Measurements from ENCODE around the gene CUEDC1. TPM values are rescaled to one million over a fixed set of nuclear protein-coding genes. Genes with fewer than 3 reads are reported as not detected.

CUEDC1 gene
- total RNA-seq, 3 donors from 2014 or later, result 0.41 to 0.63 (median 0.58) TPM

DNA sequence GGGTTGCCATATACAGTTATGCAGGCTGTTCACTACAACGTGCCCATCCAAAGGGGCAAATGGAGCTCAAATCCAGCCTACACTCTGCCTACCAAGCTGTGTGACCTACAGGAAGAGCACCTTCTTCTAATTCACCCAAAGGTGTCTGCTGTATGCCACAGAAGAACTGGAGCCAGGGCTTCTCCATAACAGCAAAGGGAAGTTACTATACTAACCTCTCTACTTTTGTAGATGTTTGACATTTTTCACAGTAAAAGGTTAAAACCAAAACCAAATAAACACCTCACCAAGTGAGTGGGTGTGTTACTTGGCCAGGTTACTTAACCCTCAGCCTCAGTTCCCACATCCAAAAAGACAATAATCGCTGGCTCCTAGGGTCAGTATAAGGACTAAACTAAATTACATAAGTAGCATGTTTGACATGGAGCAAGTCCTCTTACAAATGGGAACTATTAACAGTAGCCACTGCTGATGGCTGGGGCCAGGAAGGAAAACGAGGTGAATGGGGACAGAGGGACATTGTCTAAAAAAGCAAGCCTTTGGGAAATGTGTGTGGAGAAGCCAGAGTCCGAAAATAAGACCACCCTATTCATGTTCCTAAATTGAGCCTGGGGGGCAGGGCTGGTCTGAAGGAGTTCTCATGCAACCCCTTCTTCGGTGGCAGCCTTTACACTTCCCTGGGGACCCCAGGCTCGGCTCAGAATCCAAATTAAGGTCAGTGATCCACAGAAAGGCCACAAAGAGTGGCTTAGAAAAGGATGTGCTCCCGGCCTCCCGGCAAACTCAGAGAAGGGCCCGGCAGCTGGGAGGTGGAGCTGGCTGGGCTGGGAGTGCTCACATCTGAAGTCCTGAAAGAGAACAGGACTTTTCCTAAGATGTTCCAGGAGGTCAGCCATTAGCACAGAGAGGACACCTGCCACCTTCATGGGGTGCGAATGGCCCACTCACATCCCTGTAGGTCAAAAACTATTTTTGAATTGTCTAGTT, 13.5 kb downstream of the CUEDC1 start:
- Mint-ChIP-seq H3K27me3 (ENCODE audit: low read depth) (peaks cover 10% of the 10 kb centered on the region), H3K9me3 (no peaks in the 10 kb centered on the region), H3K4me3 (no peak overlapping the region), H3K36me3 (ENCODE audit: insufficient read depth) (no peaks in the 10 kb centered on the region), H3K4me1 (ENCODE audit: low read depth) (peaks cover 24% of the 10 kb centered on the region)
- ATAC-seq, result no peak
- DNase-seq, result no peak

DNA sequence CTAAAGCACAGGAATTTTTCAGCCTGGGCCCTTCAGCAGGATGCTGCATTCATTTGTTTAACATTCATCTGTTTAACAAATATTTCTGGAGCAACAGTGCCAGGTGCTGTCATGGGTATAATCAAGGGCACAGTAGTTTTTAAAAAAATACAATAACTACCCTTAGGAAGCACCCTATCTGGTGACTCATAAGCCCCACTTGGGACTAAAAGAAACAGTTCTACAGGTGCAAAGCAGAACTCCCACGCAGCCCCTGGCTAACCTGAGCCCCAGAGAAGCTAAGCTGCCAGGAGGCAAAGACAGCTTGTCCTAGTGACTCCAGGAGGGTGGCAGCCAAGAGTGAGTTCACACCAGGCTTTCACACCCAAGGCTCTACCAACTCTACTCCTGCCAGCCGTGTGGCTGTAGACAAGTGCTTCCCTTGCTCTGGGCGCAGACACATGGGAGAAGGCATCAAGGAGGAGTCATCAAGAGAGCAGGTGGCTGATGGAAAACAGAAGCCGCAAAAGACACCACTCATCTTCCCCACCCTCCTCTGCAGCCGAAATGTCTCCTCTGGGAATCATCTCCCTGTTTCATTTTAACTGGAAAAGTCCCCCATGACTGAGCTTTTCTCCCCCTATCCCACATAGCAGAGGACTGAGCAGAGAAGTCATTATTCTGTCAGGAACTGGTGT, 14.4 kb downstream of the CUEDC1 start:
- DNase-seq, result no peak

DNA sequence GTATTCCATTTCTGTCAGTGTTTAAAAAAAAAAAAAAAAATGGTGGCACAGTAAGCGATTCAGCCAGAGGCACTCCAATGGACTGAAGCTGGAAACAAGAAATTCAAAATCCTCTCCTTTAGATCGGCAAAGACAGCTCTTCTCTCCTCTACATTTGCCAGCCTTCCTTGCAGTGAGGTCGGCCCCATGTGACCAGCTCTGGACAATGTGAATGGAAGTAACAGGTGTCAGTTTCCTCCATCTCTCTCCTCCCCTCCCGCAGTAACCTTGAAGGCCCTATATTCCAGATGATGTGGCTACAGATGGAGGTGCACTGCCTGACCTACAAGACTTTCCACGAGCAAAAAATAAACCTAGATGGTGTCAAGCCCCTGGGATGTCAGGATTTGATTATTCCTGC, 15.0 kb downstream of the CUEDC1 start:
- ATAC-seq (no peak), DNase-seq (no peak)
- H3K4me1 Mint-ChIP-seq (ENCODE audit: low read depth), result peaks cover 16% of the 10 kb centered on the region

More for the DNA sequence above, 14.4 kb downstream of the CUEDC1 start:
- no peak overlapping the region for H3K4me3 Mint-ChIP-seq
- H3K9me3 Mint-ChIP-seq, result no peaks in the 10 kb centered on the region
- no peaks in the 10 kb centered on the region for H3K36me3 Mint-ChIP-seq (ENCODE audit: insufficient read depth)
- H3K4me1 Mint-ChIP-seq (ENCODE audit: low read depth), result peaks cover 16% of the 10 kb centered on the region
- H3K27me3 Mint-ChIP-seq (ENCODE audit: low read depth), result peaks cover 10% of the 10 kb centered on the region
- ATAC-seq, result peak; percentile 43 to 59

DNA sequence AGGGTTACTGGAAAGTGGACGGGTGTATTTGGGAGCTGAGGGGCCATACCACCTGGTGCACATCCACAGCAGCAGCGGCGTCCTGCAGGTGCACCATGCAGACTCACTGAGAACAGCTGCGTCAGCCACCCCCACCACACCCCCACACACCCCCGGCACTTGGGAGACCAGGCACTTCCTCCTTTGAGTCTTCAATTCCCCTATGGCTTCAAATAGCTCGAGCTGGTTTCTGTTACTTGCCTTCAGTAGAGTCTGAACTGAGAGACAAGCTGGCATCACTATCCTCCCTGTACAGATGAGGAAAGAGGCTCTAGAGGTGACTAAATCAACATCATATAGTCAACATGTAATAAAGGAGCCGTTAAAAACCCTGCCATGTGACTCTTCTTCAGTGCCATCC, 15.4 kb downstream of the CUEDC1 start:
- Mint-ChIP-seq H3K4me3 (no peak overlapping the region), H3K4me1 (ENCODE audit: low read depth) (peaks cover 16% of the 10 kb centered on the region), H3K36me3 (ENCODE audit: insufficient read depth) (no peaks in the 10 kb centered on the region), H3K9me3 (no peaks in the 10 kb centered on the region), H3K27me3 (ENCODE audit: low read depth) (peaks cover 11% of the 10 kb centered on the region)
- DNase-seq (no peak), ATAC-seq (peak in 1 of 2 donors; percentile 55)

More for the DNA sequence above, 15.0 kb downstream of the CUEDC1 start:
- Mint-ChIP-seq H3K27me3 (ENCODE audit: low read depth) (peaks cover 10% of the 10 kb centered on the region), H3K9me3 (no peaks in the 10 kb centered on the region), H3K4me3 (no peak overlapping the region), H3K36me3 (ENCODE audit: insufficient read depth) (no peaks in the 10 kb centered on the region)

DNA sequence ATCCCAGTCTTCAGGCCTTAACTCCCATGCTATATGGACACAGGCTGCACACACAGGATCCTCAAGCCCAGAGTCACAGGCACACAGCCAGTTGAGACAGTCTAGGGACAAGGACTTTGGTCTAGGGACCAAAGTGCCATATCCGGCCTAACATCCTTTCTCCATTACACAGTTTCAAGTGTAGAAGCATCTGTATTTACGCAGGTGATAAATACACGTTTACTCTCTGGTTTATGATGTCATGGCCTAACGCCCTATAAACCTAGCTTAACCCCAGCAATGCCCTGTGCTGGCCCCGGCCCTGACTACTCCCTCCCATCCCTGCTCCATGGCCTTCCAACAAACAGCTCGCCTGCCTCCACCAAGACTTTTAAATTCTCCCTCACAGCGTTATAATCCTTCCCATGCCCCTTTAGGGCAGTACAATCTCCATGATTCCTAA, 17.1 kb downstream of the CUEDC1 start:
- no peaks in the 10 kb centered on the region for H3K9me3 Mint-ChIP-seq
- H3K4me1 Mint-ChIP-seq (ENCODE audit: low read depth), result peaks cover 16% of the 10 kb centered on the region
- H3K36me3 Mint-ChIP-seq (ENCODE audit: insufficient read depth), result no peaks in the 10 kb centered on the region
- no peak for ATAC-seq
- DNase-seq, result no peak
- H3K27me3 Mint-ChIP-seq (ENCODE audit: low read depth), result peaks cover 8% of the 10 kb centered on the region
- no peak overlapping the region for H3K4me3 Mint-ChIP-seq

DNA sequence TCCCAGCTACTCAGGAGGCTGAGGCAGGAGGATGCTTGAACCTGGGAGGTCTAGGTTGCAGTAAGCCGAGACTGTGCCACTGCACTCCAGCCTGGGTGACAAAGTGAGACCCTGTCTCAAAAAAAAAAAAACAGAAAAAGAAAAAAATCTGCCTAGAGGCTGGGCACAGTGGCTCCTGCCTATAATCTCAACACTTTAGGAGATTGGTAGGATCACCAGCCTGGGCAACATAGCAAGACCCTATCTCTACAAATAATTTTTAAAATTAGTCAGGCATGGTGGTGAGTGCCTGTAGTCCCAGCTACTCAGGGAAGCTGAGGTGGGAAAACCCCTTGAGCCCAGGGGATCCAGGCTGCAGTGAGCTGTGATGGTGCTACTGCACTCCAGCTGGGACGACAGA, 17.7 kb downstream of the CUEDC1 start:
- H3K4me3 Mint-ChIP-seq, result no peak overlapping the region
- ATAC-seq (no peak), DNase-seq (no peak)
- no peaks in the 10 kb centered on the region for H3K9me3 Mint-ChIP-seq
- peaks cover 16% of the 10 kb centered on the region for H3K4me1 Mint-ChIP-seq (ENCODE audit: low read depth)
- H3K36me3 Mint-ChIP-seq (ENCODE audit: insufficient read depth), result no peaks in the 10 kb centered on the region
- H3K27me3 Mint-ChIP-seq (ENCODE audit: low read depth), result peaks cover 8% of the 10 kb centered on the region

DNA sequence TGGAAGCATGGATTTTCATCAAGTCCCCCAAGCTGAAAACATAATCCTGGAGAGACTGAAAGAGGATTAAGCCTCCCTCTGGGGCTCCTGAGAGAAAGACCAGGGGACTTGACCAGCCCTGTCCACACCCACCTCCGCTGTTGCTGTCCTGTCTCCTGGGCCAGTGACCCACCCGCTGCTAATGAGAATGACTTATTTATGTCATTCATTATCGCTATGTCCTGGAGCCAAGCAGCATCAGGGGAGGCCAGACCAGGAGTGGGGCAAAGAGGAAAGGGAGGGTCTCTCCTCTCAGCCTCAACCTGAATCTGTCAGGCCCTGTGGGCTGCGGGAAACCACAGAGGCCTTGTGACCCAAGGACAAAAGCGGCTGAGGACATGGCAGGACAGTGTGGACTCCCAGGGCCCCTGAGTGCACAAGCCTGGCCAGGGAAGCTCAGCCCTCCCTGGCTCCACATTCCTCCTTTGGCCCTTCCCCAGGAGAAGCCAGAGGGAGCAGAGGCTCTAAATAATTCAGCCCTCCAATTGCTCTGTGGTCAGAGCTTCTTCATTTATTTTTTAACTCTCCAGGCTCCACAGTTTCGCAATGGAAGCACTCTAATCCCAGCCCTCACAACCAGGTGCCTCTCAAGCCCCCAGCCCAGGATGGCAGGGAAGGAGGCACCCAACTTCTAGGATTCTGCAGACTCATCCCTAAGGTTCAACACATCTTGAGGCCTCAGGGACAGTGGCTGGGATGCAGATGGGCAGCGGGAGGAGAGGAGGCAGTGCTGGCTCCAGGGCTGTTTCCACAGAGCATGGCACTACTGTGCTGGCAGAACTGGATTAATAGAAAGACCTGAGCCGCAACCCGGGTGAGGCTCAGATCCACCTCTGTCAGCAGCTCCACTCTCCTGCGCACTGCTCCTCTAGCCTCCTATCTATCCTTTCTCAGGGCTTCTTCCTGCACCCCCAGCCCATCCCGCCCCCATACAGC, 19.1 kb downstream of the CUEDC1 start:
- ATAC-seq (no peak), DNase-seq (no peak)
- no peaks in the 10 kb centered on the region for H3K9me3 Mint-ChIP-seq
- no peaks in the 10 kb centered on the region for H3K36me3 Mint-ChIP-seq (ENCODE audit: insufficient read depth)
- peaks cover 13% of the 10 kb centered on the region for H3K4me1 Mint-ChIP-seq (ENCODE audit: low read depth)
- no peak overlapping the region for H3K4me3 Mint-ChIP-seq
- H3K27me3 Mint-ChIP-seq (ENCODE audit: low read depth), result peaks cover 10% of the 10 kb centered on the region

DNA sequence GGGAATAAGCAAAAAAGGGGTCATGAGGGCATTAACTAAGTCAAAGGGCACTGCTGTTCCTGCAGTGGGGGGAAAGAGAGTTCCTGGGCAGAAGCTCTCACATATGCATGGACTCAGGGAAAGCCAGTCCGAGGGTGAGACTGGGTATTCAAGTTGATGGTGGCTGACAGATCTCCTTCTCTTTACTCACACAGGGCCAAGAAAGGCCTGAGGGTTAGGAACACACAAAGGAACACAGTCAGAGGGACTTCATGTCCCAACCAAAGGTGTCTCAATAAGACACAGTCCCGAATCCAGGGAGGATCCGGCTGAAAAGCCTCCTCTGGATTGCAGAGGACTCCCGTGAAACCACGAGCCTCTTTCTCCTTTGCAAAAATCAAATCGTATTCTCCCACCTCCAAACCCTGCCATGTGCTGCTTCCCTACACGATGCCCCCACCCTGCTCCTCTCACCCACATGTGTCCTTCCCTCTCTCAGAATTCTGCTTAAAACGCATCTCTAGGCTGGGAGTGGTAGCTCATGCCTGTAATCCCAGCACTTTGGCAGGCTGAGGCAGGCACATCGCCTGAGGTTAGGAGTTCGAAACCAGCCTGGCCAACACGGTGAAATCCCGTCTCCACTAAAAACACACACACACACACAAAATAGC, 23.6 kb downstream of the CUEDC1 start:
- Mint-ChIP-seq H3K36me3 (ENCODE audit: insufficient read depth) (no peaks in the 10 kb centered on the region), H3K4me3 (no peak overlapping the region), H3K4me1 (ENCODE audit: low read depth) (no peaks in the 10 kb centered on the region), H3K9me3 (no peaks in the 10 kb centered on the region), H3K27me3 (ENCODE audit: low read depth) (peaks cover 16% of the 10 kb centered on the region)
- ATAC-seq (no peak), DNase-seq (no peak)

DNA sequence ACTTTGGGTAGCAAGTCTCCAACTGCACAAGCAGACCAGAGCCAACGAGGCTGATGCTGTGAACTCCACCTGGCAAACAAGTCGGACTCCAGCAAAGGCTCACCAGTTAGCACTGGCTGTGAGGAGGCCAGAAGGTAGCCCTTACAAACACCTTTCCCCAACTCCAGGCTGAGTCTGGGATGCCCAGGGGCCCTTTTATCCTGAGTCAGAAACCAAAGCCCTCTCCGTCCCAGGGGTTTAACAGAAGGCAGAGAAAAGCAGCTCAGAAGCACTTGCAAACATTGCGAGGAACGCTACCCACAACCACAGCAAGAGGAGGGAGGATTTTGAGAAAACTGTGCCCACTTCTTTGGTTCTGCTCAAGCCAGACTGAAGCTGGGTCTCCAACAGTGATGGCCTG, 25.0 kb downstream of the CUEDC1 start:
- Mint-ChIP-seq H3K4me3 (no peak overlapping the region), H3K4me1 (ENCODE audit: low read depth) (no peaks in the 10 kb centered on the region)
- ATAC-seq, result no peak

DNA sequence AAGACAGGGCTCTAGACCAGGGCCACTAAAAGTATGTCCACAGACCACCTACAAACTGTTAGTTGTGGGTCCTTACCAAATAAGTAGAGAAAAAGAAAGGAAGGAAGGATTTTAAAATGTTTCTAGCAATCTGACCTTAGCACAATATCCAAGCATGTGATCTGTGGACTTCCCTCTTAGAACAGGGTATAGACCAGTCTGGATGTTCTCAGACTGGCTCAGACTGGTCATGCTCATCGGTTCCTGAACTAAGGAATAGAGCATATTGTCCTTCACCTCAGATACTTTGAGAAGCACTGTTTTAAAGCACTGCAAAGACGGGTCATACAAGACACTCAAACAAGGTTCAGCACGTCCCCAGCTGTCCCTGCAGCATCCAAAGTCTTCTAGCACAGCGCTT, 25.8 kb downstream of the CUEDC1 start:
- DNase-seq (no peak), ATAC-seq (no peak)
- no peaks in the 10 kb centered on the region for H3K4me1 Mint-ChIP-seq (ENCODE audit: low read depth)
- H3K27me3 Mint-ChIP-seq (ENCODE audit: low read depth), result peaks cover 28% of the 10 kb centered on the region
- H3K4me3 Mint-ChIP-seq, result no peak overlapping the region
- H3K9me3 Mint-ChIP-seq, result no peaks in the 10 kb centered on the region
- H3K36me3 Mint-ChIP-seq (ENCODE audit: insufficient read depth), result no peaks in the 10 kb centered on the region

More for the DNA sequence above, 25.0 kb downstream of the CUEDC1 start:
- Mint-ChIP-seq H3K9me3 (no peaks in the 10 kb centered on the region), H3K27me3 (ENCODE audit: low read depth) (peaks cover 22% of the 10 kb centered on the region), H3K36me3 (ENCODE audit: insufficient read depth) (no peaks in the 10 kb centered on the region)
- no peak for DNase-seq

DNA sequence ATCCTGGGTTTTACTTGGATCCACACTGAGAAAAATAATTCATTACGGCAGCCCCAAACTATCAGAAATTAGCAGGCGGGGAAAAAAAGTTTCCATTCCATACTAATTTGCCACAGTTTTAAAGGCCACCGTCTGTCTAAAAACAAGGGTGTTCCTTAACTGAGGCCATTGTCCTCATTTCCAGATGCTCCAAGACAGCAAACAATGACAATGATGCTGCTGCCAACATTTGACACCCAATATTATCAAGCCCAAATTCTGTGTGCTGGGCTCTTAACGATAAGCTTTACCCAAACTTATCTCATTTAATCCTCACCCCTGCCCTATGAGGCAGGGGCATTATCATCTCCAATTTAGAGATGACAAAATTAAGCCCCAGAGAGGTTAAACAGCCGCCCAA, 26.3 kb downstream of the CUEDC1 start:
- Mint-ChIP-seq H3K4me3 (no peak overlapping the region), H3K9me3 (no peaks in the 10 kb centered on the region), H3K27me3 (ENCODE audit: low read depth) (peaks cover 28% of the 10 kb centered on the region), H3K4me1 (ENCODE audit: low read depth) (no peaks in the 10 kb centered on the region), H3K36me3 (ENCODE audit: insufficient read depth) (no peaks in the 10 kb centered on the region)
- DNase-seq (no peak), ATAC-seq (no peak)

DNA sequence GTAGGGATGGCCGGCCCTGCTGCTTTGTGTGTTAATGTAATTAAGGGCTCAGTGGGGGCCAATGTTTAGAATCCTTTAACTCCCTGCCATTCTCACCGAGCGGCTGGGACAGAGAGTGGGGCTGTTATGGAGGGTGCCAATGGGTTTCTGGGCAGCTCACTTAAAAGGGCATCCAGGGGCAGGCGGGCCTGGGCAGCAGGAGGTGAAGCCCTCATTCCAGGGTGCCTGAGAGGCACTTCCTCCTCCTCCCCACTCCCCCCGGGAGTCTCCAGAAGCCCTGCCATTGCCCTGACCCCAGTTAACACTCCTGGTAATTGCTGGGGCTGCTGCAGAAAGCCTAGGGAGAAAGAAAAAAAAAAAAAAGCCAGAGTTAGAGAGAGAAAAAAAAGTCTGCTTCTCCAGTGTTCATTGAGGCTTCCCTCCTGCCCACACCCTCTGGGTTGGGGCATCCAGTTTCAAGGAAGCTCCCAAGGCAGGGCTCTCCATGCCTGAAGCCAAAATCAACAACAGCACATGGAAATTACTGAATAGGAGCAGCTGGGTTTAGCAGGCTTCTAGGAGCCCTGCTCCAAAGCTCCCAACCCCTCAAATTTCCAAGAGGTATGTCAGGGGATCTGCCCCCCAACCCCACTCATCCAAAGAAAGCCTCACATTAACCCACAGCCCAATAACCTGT, 28.0 kb downstream of the CUEDC1 start:
- Mint-ChIP-seq H3K36me3 (ENCODE audit: insufficient read depth) (no peaks in the 10 kb centered on the region), H3K4me3 (no peak overlapping the region), H3K4me1 (ENCODE audit: low read depth) (no peaks in the 10 kb centered on the region), H3K27me3 (ENCODE audit: low read depth) (peaks cover 29% of the 10 kb centered on the region), H3K9me3 (no peaks in the 10 kb centered on the region)
- ATAC-seq, result no peak
- DNase-seq, result no peak

DNA sequence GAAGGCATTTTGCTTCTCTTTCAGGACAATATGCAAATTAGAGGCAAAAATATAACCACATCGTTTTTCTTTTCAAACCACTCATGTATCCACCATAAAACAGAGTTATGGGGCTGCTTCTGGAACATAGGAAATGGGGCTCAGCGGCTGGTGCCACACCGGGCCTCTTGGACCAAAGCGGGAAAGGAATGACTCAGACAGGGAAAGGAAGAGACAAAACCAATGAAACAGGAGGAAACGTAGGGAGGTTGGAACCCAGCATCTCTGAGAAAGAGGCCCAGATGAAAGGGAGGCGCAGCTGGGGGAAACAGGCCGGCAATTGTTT, 28.5 kb downstream of the CUEDC1 start:
- no peak for ATAC-seq
- Mint-ChIP-seq H3K36me3 (ENCODE audit: insufficient read depth) (no peaks in the 10 kb centered on the region), H3K4me1 (ENCODE audit: low read depth) (no peaks in the 10 kb centered on the region)

More for the DNA sequence above, 28.5 kb downstream of the CUEDC1 start:
- Mint-ChIP-seq H3K9me3 (no peaks in the 10 kb centered on the region), H3K4me3 (no peak overlapping the region), H3K27me3 (ENCODE audit: low read depth) (peaks cover 25% of the 10 kb centered on the region)
- no peak for DNase-seq
